GM19372 (cell line): ENCODE data around the gene SNX1.
"Not testable (repeated sequence)": the region's sequence is repeated elsewhere in the genome, so short reads cannot be mapped to it uniquely, and the experiment has no call there.

Experiments
- ATAC-seq: cut with Tn5 transposase; IDR thresholded peaks from one replicate; pipeline ENCODE4 v1.9.1; 2021; ENCODE audit warnings: mild to moderate bottlenecking, low read depth, moderate library complexity; ENCODE audit not compliant: unreplicated experiment

Gene SNX1

GRCh38 chr15:64110950-64111678, 15.3 kb downstream of the SNX1 start:
- ATAC-seq: no peak

GRCh38 chr15:64111679-64112050, 15.9 kb downstream of the SNX1 start:
- no peak for ATAC-seq

- ATAC-seq: no peak
Observed at GRCh38 chr15:64112073-64112772, 16.4 kb downstream of the SNX1 start.

- no peak for ATAC-seq
Observed at GRCh38 chr15:64112904-64113303, 17.1 kb downstream of the SNX1 start.

- ATAC-seq: no peak
Observed at GRCh38 chr15:64117759-64118487, 22.1 kb downstream of the SNX1 start.

- ATAC-seq: not testable (repeated sequence)
Observed at GRCh38 chr15:64120322-64120721, 24.5 kb downstream of the SNX1 start.

GRCh38 chr15:64121614-64122013, 25.8 kb downstream of the SNX1 start:
- ATAC-seq: no peak

- no peak for ATAC-seq
Observed at GRCh38 chr15:64122444-64122843, 26.7 kb downstream of the SNX1 start.

GRCh38 chr15:64122936-64123351, 27.2 kb downstream of the SNX1 start:
- no peak for ATAC-seq

- ATAC-seq: no peak
Observed at GRCh38 chr15:64125978-64126377, 30.2 kb downstream of the SNX1 start.

GRCh38 chr15:64127521-64128270, 31.9 kb downstream of the SNX1 start:
- no peak for ATAC-seq

- ATAC-seq: no peak
Observed at GRCh38 chr15:64130159-64130558, 34.4 kb downstream of the SNX1 start.

GRCh38 chr15:64131547-64131946, 35.8 kb downstream of the SNX1 start:
- ATAC-seq: no peak

- ATAC-seq: no peak
Observed at GRCh38 chr15:64132217-64132616, 36.4 kb downstream of the SNX1 start.

GRCh38 chr15:64133623-64134344, 38.0 kb downstream of the SNX1 start:
- ATAC-seq: no peak

GRCh38 chr15:64134345-64134829, 38.6 kb downstream of the SNX1 start:
- no peak for ATAC-seq

GRCh38 chr15:64136347-64136746, 40.6 kb downstream of the SNX1 start:
- ATAC-seq: no peak

GRCh38 chr15:64137226-64137833, 41.5 kb downstream of the SNX1 start:
- no peak for ATAC-seq

- ATAC-seq: no peak
Observed at GRCh38 chr15:64138331-64138941, 42.7 kb downstream of the SNX1 start.
